Measurements from ENCODE around the gene CD83.
A peak's percentile ranks its signal among the peaks of the same experiment; 100 is the strongest.

Gene CD83

DNA sequence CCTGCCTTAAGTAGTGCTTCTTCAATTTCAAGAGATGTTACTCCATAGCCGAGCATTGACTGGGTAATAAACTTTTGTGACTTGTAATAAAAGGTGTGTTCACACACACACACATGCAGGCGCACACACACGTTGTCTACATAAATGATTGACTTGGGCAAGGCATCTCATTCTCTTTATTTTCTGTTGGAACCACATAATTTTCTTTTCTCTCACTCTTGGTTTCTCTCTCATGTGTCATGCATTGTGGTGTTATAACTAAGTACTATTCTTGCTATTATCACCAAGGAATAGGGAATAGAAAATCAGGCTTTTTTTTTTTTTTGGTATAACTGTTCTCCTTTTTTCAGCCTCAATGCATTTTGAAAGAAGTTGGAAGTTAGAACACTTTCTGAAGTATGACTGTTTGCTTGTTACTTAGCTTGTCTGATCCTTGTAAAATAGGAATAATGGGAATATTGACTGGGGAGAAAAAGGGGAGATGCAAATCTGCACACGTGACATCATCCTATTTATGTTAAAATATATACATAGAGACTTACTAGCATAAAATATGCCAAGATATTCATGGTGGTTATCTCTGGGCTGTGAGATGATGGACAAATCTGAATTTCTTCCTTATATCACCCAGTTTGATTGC is 26.1 kb upstream of the CD83 start:
- no peak overlapping the region for H3K4me3 ChIP-seq (ENCODE audit: low read depth, low read length)
- TF ChIP-seq CTCF (IDR thresholded peaks at IDR 0.05; ENCODE audit: insufficient read depth, low read depth, low read length, missing control alignments): no peak
- DNase-seq (ENCODE audit: low read depth): peak; percentile 59

GRCh38 chr6:14092316-14092715 is 25.3 kb upstream of the CD83 start:
- no peak for DNase-seq (ENCODE audit: low read depth)
- TF ChIP-seq CTCF (IDR thresholded peaks at IDR 0.05; ENCODE audit: insufficient read depth, low read depth, low read length, missing control alignments): no peak
- H3K4me3 ChIP-seq (ENCODE audit: low read depth, low read length): no peak overlapping the region

- DNase-seq (ENCODE audit: low read depth): no peak
- no peak for TF ChIP-seq CTCF (IDR thresholded peaks at IDR 0.05; ENCODE audit: insufficient read depth, low read depth, low read length, missing control alignments)
- H3K4me3 ChIP-seq (ENCODE audit: low read depth, low read length): no peak overlapping the region
Observed at GRCh38 chr6:14092838-14093789, 24.5 kb upstream of the CD83 start.

DNA sequence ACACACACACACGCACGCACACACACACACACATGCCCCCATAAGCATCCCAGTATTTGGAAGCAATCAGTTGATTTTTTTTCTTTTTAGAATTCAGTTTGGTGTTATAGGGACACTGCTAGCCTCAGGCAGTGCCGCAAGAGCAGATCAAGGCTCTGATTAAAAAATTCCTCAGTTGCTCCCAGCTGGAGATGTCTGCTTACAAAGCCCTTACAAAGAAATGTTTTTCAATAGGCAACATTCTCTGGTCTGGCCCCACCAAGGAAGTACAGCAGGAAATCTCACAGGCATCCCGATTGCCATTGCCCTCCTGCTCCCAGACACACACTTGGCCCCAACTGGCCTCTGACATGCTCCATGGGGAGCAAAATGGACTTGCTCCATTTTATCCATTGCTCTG is 22.9 kb upstream of the CD83 start:
- no peak for DNase-seq (ENCODE audit: low read depth)
- H3K4me3 ChIP-seq (ENCODE audit: low read depth, low read length): no peak overlapping the region

DNA sequence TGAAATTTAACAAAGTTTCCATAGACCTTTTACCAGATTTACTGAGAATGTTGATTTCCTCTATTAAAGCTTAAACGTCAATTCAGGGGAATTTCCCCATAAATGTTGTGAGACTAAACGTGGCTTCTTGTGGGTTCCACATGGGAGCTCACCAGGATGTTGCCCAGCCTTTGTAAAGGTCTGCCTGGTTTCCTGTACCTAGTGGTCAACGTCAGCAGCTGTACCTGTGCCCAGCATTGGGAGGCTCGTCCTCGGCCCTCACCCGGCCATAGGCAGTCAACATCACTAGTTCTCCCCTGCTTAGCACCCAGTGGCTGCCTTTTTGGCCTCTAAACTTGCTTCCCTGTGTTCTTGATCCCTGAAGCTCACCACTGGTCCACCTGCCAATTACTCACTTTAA is 22.1 kb upstream of the CD83 start:
- H3K4me3 ChIP-seq (ENCODE audit: low read depth, low read length): no peak overlapping the region
- TF ChIP-seq CTCF (IDR thresholded peaks at IDR 0.05; ENCODE audit: insufficient read depth, low read depth, low read length, missing control alignments): no peak

More for the DNA sequence above, 22.9 kb upstream of the CD83 start:
- TF ChIP-seq CTCF (IDR thresholded peaks at IDR 0.05; ENCODE audit: insufficient read depth, low read depth, low read length, missing control alignments): no peak

DNA sequence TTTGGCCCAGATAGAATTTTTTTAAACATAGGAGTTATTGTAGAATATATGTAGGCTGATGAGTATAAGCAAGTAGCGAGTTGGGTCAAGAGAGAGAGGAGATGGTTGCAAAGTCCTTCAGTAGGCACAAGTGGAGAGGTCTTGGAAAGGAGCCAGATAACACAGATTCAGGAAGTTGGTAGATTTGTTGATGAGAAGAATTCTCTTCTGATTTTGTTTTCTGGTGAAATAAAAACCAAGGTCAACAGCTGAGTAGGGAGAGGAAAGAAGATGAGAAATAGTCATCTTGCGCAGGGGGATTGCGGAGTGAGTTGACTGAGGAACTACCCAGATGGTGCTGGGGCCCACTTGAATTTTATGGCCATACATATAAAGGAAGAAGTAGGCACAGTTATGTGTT is 17.4 kb upstream of the CD83 start:
- DNase-seq (ENCODE audit: low read depth): no peak
- no peak overlapping the region for H3K4me3 ChIP-seq (ENCODE audit: low read depth, low read length)
- no peak for TF ChIP-seq CTCF (IDR thresholded peaks at IDR 0.05; ENCODE audit: insufficient read depth, low read depth, low read length, missing control alignments)

More for the DNA sequence above, 22.1 kb upstream of the CD83 start:
- peak; percentile 85 for DNase-seq (ENCODE audit: low read depth)

Measured in GM12865 (cell line).